Mucosa of stomach (tissue), 1 donor: Measurements from ENCODE around the gene TMPRSS6.
A peak's percentile ranks its signal among the peaks of the same experiment; 100 is the strongest.

Source experiments
- H3K27me3 ChIP-seq: one replicate; pipeline ENCODE4 v1.7.0; 2013; ENCODE audit warnings: mild to moderate bottlenecking, low read length; ENCODE audit not compliant: control insufficient read depth, insufficient read depth
- H3K36me3 ChIP-seq: one replicate; pipeline ENCODE4 v1.7.0; 2013; ENCODE audit warnings: low read length; ENCODE audit not compliant: control insufficient read depth, insufficient read depth
- H3K4me1 ChIP-seq: one replicate; pipeline ENCODE4 v1.7.0; 2013; ENCODE audit warnings: mild to moderate bottlenecking, low read length; ENCODE audit not compliant: control insufficient read depth, insufficient read depth
- H3K4me3 ChIP-seq: one replicate; pipeline ENCODE4 v1.7.0; 2013; ENCODE audit warnings: low read length
- H3K9ac ChIP-seq: one replicate; pipeline ENCODE4 v1.7.0; 2013; ENCODE audit warnings: mild to moderate bottlenecking, low read length, moderate library complexity
- H3K9me3 ChIP-seq: one replicate; pipeline ENCODE4 v1.7.0; 2013; ENCODE audit warnings: mild to moderate bottlenecking, low read length, moderate library complexity; ENCODE audit not compliant: control insufficient read depth
- donor health status: Pancreatic carcinoma.

Gene TMPRSS6

GRCh38 chr22:37048133-37048532 lies 61.4 kb downstream of the TMPRSS6 start:
- no peaks in the 10 kb centered on the region for H3K36me3 ChIP-seq
- H3K4me3 ChIP-seq = no peak overlapping the region
- no peaks in the 10 kb centered on the region for H3K9me3 ChIP-seq
- no peaks in the 10 kb centered on the region for H3K27me3 ChIP-seq
- peaks cover 32% of the 10 kb centered on the region for H3K4me1 ChIP-seq
- H3K9ac ChIP-seq = no peak overlapping the region

DNA sequence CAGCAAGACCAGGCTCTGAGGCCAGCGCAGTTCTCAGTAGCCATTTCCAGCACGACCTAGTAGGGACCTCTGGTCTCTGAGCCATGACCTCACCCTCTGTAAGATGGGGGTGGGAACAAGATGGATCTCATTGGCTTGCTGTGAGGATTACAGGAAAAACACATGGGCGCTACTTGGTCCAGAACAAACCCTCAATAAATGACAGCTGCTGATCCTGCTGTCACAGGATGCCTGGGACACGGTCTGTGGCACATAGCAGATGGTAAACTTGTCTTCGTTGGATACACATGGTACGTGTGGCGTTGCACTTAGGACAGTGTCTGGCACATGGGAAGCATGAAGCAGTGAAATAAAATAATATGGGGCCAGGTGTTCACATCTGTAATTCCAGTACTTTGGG lies 62.5 kb downstream of the TMPRSS6 start:
- H3K9ac ChIP-seq = no peak overlapping the region
- H3K4me1 ChIP-seq = peaks cover 31% of the 10 kb centered on the region
- H3K9me3 ChIP-seq = no peaks in the 10 kb centered on the region
- no peaks in the 10 kb centered on the region for H3K27me3 ChIP-seq
- no peak overlapping the region for H3K4me3 ChIP-seq
- H3K36me3 ChIP-seq = no peaks in the 10 kb centered on the region

DNA sequence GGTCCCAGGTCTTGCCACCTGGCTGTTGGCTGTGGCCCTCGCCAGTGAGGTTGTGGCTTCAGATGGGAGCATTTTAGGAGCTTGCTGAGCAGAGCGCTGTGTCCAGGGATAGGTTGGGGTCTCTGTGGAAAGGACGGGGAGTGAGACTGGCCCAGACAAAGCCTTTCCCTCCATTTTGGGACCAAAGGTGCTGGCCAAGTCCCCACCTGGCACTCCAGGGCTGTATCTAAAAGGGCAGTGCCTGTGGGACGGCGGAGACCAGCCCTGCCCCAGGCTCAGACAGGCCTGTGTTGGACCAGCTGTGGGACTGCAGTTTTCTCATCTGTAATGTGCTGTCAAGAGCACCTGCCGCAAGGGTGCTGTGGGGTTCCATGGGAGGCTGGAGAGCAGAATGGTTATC lies 62.9 kb downstream of the TMPRSS6 start:
- H3K4me1 ChIP-seq = peaks cover 27% of the 10 kb centered on the region
- no peaks in the 10 kb centered on the region for H3K27me3 ChIP-seq
- no peaks in the 10 kb centered on the region for H3K36me3 ChIP-seq
- H3K9me3 ChIP-seq = no peaks in the 10 kb centered on the region
- no peak overlapping the region for H3K9ac ChIP-seq
- no peak overlapping the region for H3K4me3 ChIP-seq

- H3K9ac ChIP-seq = no peak overlapping the region
- no peak overlapping the region for H3K4me3 ChIP-seq
- peaks cover 28% of the 10 kb centered on the region for H3K4me1 ChIP-seq
- no peaks in the 10 kb centered on the region for H3K27me3 ChIP-seq
- no peaks in the 10 kb centered on the region for H3K9me3 ChIP-seq
- H3K36me3 ChIP-seq = no peaks in the 10 kb centered on the region
Measured at GRCh38 chr22:37045958-37046357, 63.6 kb downstream of the TMPRSS6 start.

DNA sequence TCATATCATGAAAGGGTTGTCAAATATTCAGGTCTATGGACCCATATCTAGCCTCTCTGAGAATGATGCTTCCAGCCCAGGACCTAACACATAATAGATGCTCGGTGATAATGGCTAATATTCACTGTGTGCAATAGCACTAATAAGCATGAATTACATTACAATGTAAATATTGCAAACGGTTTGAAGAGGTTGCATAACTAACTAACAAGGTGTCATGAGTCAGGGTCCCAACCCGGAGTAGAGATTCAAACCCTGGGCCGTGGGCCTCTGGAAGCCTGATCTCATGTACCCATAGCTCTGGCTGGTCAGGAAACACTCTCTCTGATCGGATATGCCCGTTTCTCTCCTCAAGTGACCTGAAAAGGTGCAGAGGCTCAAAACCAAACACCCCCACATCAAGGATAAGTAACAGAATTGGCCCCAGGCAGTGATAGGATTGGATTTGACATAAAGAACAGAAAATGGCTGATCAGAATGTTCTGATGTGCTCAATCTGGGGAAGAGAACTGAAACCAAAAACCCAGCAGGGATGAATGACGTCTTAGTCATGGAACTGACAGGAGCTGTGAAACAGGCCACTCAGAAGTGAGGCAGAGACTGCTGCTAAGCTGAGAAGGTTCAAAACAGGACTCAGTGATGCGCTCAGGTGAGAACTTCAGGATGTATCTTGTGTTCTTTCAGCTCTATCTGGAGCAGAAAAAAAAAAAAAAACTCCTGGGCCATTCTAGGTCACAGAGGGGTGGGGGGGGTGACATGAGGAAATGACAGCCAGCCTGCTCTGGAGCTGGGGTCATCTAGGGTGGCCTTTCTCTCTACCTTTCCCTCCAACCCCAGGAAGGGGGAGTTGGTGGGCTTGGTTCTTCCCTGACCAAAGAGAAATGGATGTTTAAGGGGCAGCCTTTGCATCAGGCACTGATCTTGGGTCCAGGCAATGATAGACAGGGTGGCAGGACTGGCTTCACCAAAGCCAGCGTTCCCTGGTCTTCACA lies 64.6 kb downstream of the TMPRSS6 start:
- H3K36me3 ChIP-seq = no peaks in the 10 kb centered on the region
- H3K9me3 ChIP-seq = no peaks in the 10 kb centered on the region
- H3K27me3 ChIP-seq = no peaks in the 10 kb centered on the region
- no peak overlapping the region for H3K4me3 ChIP-seq
- no peak overlapping the region for H3K9ac ChIP-seq
- H3K4me1 ChIP-seq = peaks cover 36% of the 10 kb centered on the region

DNA sequence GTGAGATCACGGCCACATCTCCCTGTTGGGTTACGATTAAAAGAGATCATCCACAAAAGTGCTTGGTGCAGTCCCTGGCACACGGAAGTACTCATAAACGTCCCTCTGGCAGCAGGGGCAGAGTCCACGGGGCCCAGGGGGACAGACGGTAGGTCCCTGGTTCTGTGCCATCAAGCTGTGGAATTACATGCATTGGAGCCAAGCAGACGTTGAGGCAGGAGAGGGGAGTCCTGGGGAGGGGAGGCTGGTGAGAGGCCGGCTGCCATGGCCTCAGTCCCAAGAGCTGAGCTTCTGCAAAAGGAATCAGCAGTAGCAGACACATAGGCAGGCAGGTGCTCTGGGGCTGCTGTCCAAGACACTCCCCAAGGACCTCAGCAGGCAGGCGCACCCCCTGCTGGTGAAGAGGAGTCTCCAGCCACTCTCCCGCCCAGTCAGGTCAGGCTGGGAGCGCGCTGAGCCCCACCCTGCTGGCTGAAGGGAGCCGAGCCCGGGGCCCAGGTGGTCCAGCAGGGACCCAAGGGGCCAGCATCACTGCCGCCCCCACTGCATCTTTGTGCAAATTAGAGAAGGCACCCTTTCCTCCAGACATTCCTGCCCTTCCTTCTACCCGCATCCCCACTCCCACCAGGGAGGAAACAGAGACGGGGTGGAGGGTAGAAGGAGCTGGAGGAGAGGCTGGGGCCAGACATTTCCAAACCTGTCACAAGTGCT lies 65.5 kb downstream of the TMPRSS6 start:
- Histone ChIP-seq H3K9ac (peak overlapping the region; percentile 3), H3K4me3 (no peak overlapping the region), H3K36me3 (no peaks in the 10 kb centered on the region), H3K27me3 (no peaks in the 10 kb centered on the region), H3K4me1 (peaks cover 36% of the 10 kb centered on the region), H3K9me3 (no peaks in the 10 kb centered on the region)

DNA sequence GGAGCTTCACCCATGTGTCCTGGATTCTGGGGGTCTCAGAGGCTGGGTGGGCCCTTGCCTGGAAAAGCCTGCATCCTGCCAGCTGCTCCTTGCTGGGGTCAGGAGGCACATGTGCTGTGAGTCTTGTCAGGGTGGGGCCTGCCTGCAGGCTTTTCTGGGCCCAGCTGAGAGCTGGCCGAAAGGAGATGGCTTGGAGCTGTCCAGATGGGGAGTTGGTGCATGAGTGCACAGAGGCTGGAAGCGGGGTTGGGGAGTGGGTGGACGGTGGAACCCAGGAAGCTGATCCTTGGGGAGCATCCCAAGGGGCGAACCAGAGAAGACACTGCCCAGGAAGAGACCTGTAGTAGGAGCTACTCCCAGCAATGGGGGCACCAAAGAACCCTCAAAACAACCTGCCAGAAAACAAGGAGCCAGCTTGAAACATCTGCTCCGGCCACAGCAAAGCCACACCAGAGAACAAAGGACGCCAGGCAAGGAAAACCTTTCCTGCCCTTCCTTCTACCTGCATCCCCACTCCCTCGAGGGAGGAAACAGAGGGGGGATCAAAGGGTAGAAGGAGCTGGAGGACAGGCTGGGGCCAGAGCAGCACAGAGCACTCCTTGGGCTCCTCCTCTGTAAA lies 66.2 kb downstream of the TMPRSS6 start:
- H3K27me3 ChIP-seq = no peaks in the 10 kb centered on the region
- H3K36me3 ChIP-seq = no peaks in the 10 kb centered on the region
- peaks cover 36% of the 10 kb centered on the region for H3K4me1 ChIP-seq
- no peaks in the 10 kb centered on the region for H3K9me3 ChIP-seq
- H3K9ac ChIP-seq = peak overlapping the region; percentile 3
- H3K4me3 ChIP-seq = no peak overlapping the region

DNA sequence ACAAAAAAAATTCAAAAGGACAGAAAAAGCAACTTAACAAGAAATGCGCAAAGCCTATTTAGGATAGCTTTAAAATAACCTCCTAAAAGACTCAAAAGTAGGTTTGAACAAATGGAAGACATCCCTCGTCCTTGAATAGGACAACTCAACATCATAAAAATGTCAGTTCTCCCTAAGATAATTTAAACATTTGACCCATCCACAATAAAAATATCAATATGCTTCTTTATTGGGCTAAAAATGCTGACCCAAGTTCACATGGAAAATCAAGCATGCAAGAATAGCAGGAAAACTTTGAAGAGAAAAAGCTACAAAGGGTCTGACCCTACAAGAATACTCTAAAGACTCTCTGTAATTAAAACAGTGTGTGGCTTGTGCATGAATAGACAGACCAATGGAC lies 70.0 kb downstream of the TMPRSS6 start:
- peaks cover 3% of the 10 kb centered on the region for H3K27me3 ChIP-seq
- H3K4me1 ChIP-seq = peaks cover 40% of the 10 kb centered on the region
- H3K36me3 ChIP-seq = no peaks in the 10 kb centered on the region
- no peak overlapping the region for H3K9ac ChIP-seq
- no peaks in the 10 kb centered on the region for H3K9me3 ChIP-seq
- no peak overlapping the region for H3K4me3 ChIP-seq

GRCh38 chr22:37037669-37038068 lies 71.8 kb downstream of the TMPRSS6 start:
- Histone ChIP-seq H3K36me3 (no peaks in the 10 kb centered on the region), H3K27me3 (peaks cover 3% of the 10 kb centered on the region), H3K9me3 (no peaks in the 10 kb centered on the region), H3K4me1 (peaks cover 40% of the 10 kb centered on the region), H3K4me3 (no peak overlapping the region), H3K9ac (no peak overlapping the region)

DNA sequence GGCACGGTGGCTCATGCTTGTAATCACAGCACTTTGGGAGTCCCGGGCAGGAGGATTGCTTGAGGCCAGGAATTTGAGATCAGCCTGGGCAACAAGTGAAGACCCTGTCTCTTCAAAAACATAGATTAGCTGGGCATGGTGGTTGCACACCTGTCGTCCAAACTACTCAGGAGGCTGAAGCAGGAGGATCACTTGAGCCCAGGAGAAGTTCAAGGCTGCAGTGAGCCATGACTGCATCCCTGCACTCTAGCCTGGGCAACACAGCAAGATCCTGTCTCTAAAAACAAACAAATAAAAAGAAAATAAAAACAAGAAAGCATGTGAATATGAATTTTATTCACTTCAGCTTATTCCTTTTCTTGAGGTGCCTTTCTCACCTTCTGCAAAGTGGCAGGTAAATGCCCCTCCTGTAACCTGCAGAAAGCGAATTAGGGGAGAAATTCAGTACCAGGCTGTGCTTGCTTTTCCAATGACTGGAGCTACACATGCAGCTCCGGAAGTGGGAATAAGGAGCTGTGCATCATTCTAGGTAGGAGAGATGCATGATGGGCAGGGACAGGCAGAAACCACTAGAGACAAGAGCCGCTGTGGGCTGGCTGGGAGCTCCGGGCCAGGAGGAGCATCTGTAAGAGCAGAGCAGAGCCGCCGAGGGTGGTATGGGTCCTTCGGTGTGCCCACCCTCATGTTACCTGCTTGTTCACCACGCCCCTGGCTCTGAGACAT lies 72.7 kb downstream of the TMPRSS6 start:
- Histone ChIP-seq H3K4me3 (no peak overlapping the region), H3K36me3 (no peaks in the 10 kb centered on the region), H3K27me3 (peaks cover 3% of the 10 kb centered on the region), H3K9ac (no peak overlapping the region), H3K4me1 (peaks cover 47% of the 10 kb centered on the region), H3K9me3 (no peaks in the 10 kb centered on the region)

DNA sequence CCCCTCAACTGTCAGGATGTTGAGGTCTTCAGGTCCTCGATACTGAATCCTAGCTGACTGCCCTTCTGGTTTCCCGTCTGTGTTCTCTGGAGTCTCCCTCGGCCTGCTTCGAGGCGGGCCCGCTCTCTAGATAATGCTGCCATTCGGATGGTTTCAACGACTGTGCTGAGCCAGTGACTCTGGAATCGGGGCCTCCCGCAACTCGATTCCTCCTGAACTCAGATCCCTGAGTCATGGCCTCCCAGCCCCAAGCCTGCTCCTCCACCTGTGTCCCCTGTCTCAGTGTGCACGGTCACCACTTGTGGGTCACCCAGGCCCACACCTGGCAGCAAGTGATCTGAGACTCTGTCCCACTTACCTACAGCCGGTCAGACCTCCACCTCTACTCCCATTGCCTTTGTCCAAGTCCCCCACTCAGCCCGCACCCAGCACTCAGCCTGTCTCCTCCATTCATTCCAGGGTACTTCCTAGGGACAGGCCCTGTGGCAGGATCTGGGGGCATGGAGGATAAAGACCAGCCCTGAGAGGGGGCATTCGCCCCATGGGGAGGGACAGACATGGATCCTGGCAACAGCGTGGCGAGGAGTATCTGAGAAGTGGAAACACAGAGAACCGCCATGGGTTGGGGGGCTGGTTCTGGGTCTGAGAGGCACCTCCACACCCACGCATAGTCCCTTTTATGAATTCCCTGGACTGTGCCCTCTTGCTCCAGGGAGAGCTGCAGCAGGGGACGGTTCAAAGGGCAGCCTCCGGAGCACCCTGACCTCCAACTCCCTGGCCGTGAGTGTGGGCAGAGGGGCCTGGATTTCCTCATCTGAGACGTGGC lies 75.7 kb downstream of the TMPRSS6 start:
- Histone ChIP-seq H3K4me1 (peaks cover 49% of the 10 kb centered on the region), H3K9ac (peak overlapping the region; percentile 12), H3K27me3 (peaks cover 3% of the 10 kb centered on the region), H3K4me3 (no peak overlapping the region), H3K36me3 (peaks cover 6% of the 10 kb centered on the region), H3K9me3 (no peaks in the 10 kb centered on the region)
